ENCODE data around the gene PCDHGB7.
"Not testable (repeated sequence)": the region's sequence is repeated elsewhere in the genome, so short reads cannot be mapped to it uniquely, and the experiment has no call there.

Gene PCDHGB7

GRCh38 chr5:141417494-141418172 lies at the start of gene PCDHGB7:
PCDHGB7 (plus strand) TSS chr5:141417677; CDS start chr5:141417860, 183 bp downstream.
- DNase-seq (ENCODE audit: low read depth, low spot score): not testable (repeated sequence)
- peak; percentile 71 for TF ChIP-seq CTCF (IDR thresholded peaks at IDR 0.05; ENCODE audit: insufficient read depth, low read length, missing control alignments)
- CTCF ChIA-PET: interaction anchor here (0.6 to 16.4 kb wide), 28 partner anchors 10 to 186 kb away, joined by 3 to 303 read pairs (median 4); partner anchors contain the start of genes PCDHGA1, PCDHGA12, PCDHGA5 and PCDHGA6
- H3K4me3 ChIP-seq (ENCODE audit: low read depth, low read length): peak within 1 kb of the TSS; percentile 54
- POLR2A ChIA-PET: interaction anchor here (1.0 kb wide), 2 partner anchors 140 to 146 kb away, joined by 4 read pairs; no protein-coding TSS in a partner anchor

GRCh38 chr5:141369994-141370848 lies 47.3 kb upstream of the PCDHGB7 start, which contains the start of gene PCDHGB3:
PCDHGB3 (plus strand) TSS chr5:141370242; CDS start chr5:141370395, 153 bp downstream.
- peak; percentile 40 for TF ChIP-seq CTCF (IDR thresholded peaks at IDR 0.05; ENCODE audit: insufficient read depth, low read length, missing control alignments)
- no peak for DNase-seq (ENCODE audit: low read depth, low spot score)
- ChIA-PET CTCF (interaction anchor here (0.5 to 3.8 kb wide), 45 partner anchors 9 to 198 kb away, joined by 3 to 99 read pairs (median 4); partner anchors contain the start of genes PCDHGA1, PCDHGA10, PCDHGA11 and PCDHGA12), POLR2A (interaction anchor here (0.6 to 2.2 kb wide), 2 partner anchors 188 to 194 kb away, joined by 3 to 9 read pairs; no protein-coding TSS in a partner anchor)
- H3K4me3 ChIP-seq (ENCODE audit: low read depth, low read length): peak within 1 kb of the TSS; percentile 45

- CTCF ChIA-PET: interaction anchor here (0.8 to 3.8 kb wide), 12 partner anchors 13 to 195 kb away, joined by 3 to 99 read pairs (median 8); partner anchors contain the start of genes PCDHGA10, PCDHGA3, PCDHGA4 and PCDHGB2
These were observed 45.7 kb upstream of the PCDHGB7 start for GRCh38 chr5:141371572-141372475.

GRCh38 chr5:141373673-141374317 lies 43.7 kb upstream of the PCDHGB7 start, which contains the start of gene PCDHGA6:
PCDHGA6 (plus strand) TSS chr5:141373891; CDS start chr5:141374084, 193 bp downstream.
- ChIA-PET CTCF (interaction anchor here (0.6 to 4.9 kb wide), 20 partner anchors 9 to 218 kb away, joined by 3 to 51 read pairs (median 6); partner anchors contain the start of genes PCDHGA4, PCDHGA5, PCDHGA7 and PCDHGA8), POLR2A (no interaction called here)
- TF ChIP-seq CTCF (IDR thresholded peaks at IDR 0.05; ENCODE audit: insufficient read depth, low read length, missing control alignments): no peak
- DNase-seq (ENCODE audit: low read depth, low spot score): no peak
- peak within 1 kb of the TSS; percentile 44 for H3K4me3 ChIP-seq (ENCODE audit: low read depth, low read length)

More at GRCh38 chr5:141371572-141372475, 45.7 kb upstream of the PCDHGB7 start:
- POLR2A ChIA-PET: interaction anchor here (2.2 kb wide), 1 partner anchor 192 kb away, joined by 9 read pairs; no protein-coding TSS in a partner anchor
- H3K4me3 ChIP-seq (ENCODE audit: low read depth, low read length): no peak overlapping the region
- no peak for TF ChIP-seq CTCF (IDR thresholded peaks at IDR 0.05; ENCODE audit: insufficient read depth, low read length, missing control alignments)
- no peak for DNase-seq (ENCODE audit: low read depth, low spot score)

- no peak overlapping the region for H3K4me3 ChIP-seq (ENCODE audit: low read depth, low read length)
- no peak for TF ChIP-seq CTCF (IDR thresholded peaks at IDR 0.05; ENCODE audit: insufficient read depth, low read length, missing control alignments)
- DNase-seq (ENCODE audit: low read depth, low spot score): no peak
- ChIA-PET POLR2A (no interaction called here), CTCF (interaction anchor here (0.6 to 4.9 kb wide), 21 partner anchors 10 to 218 kb away, joined by 3 to 51 read pairs (median 5); partner anchors contain the start of genes PCDHGA4, PCDHGA5, PCDHGA8 and PCDHGA9)
These were observed 42.9 kb upstream of the PCDHGB7 start for GRCh38 chr5:141374627-141375026.

- CTCF ChIA-PET: interaction anchor here (1.0 to 4.9 kb wide), 10 partner anchors 11 to 192 kb away, joined by 3 to 51 read pairs (median 13); partner anchors contain the start of genes PCDHGA5, PCDHGA8, PCDHGA9 and PCDHGB4
- H3K4me3 ChIP-seq (ENCODE audit: low read depth, low read length); POLR2A ChIA-PET; DNase-seq (ENCODE audit: low read depth, low spot score): not testable (repeated sequence)
These were observed 41.9 kb upstream of the PCDHGB7 start for GRCh38 chr5:141375444-141376155.
